HG03280 (cell line): Measurements from ENCODE around the gene LRRC9.
"Not testable (repeated sequence)": the region's sequence is repeated elsewhere in the genome, so short reads cannot be mapped to it uniquely, and the experiment has no call there.

Experiments
- ATAC-seq: cut with Tn5 transposase; IDR thresholded peaks from one replicate; pipeline ENCODE4 v1.9.1; 2021; ENCODE audit warnings: mild to moderate bottlenecking, moderate library complexity; ENCODE audit not compliant: unreplicated experiment

The LRRC9 gene

DNA sequence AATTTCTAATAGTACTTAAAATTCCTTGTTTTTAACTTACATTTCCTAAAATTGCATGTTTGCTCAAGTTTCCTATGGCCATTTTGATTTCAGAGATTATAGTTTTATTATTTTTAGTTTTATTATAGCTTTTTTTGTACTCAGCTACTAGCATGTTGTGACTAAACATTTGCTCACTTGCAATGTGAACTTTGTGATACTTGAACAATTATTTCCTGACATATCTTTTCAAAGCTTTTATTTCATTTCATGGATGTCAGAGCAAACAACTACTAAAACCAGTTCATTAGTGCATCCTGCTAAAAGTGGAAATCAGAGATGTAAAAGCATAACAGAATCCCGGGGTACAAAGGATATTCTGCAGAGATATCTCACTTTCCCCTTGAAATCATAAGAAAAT is 138.1 kb downstream of the LRRC9 start:
- ATAC-seq: no peak

DNA sequence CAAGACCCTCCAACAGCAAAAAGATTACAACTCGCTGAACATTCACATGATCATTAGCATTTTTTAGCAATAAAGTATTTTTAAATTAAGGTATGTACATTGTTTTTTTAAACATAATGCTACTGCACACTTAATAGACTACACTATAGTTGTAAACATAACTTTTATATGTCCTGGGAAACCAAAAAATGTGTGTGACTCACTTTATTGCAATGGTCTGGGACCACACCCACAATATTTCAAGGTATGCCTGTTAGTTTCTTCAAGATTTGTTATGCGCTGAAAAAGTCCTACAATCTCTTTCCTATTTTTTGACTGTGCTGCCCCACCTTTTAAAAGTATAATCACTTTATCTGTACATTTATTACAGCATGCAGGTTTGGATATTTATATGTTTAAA is 141.4 kb downstream of the LRRC9 start:
- ATAC-seq: no peak

DNA sequence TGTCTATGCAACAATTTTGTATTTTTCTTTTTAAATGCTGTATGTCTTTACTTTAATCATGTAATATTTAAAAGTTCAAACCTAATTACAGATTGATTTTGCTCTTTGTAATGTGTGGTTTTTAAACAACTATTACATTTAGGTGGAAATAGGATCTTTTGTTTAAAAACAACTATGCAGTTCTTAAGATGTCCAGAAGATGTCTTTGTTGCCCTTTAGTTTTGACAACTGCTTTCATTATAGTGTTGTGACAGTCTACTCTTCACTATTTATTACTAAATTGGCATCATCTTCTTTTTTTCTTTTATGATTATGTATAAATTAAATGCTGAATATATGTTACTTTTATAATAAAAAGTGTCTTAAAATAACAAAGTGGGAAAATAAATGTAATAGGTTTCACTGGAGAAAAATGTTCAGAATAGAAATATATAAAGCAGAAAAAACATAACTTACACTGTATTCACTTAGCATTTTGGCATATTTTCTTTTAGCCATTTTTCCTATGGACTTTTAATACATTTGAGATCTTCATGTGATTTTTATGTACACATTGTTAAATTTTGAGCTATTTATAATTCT is 144.6 kb downstream of the LRRC9 start:
- ATAC-seq: no peak

DNA sequence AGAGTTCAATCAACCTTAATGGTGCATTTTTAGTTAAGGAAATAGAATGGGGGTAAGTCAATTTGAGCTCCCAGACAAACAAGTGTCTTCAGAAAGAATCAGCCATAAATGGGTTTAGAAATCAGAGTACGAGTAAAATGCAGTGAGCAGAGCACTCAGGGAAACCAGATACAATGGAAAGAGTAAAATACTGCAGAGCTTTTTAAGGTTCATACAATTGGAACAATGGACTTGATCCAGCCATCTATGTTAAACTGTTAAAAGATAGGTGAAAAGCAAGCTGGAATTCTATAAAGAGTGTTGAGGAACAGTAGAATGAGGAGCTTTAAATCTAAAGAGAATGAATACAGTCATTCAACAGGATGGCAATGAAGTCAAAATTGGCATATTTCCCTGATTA is 147.9 kb downstream of the LRRC9 start:
- no peak for ATAC-seq

DNA sequence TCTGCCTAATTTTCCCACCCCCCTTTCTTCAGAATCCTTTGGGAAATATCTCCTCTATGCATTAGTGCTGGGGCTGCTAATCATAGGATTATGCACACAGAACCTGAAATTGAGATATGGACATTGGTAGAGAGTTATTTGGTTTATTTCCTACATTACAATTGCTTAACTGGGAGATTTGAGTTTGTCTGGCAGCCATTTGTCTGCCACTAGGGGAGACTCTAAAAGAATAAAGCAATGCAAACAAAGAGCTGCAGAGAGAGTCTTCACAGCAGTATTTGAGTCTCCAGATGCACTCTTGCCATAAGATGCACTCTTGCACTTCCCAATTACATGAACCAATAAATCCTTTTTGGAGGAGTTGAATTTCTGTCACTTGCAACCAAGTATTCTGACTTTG is 159.8 kb downstream of the LRRC9 start:
- ATAC-seq: no peak

DNA sequence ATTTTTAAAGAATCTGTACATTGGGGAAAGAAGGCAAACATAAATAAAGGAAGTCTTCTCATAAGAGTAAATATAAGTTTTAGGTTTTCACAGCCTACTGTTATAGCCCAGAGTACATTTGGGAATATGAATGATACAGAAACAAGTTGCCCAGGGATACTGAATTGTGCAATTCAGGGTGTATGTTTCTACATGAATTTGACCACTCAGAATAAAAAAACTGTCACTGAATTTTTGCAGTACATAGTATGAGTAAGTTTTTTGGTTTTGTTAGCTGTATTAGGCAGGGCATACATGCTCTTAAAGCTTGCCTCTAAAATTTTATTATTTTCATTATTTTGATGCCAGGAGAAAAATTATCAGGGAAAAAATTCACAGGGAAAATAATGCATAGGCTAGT is 165.1 kb downstream of the LRRC9 start:
- ATAC-seq: no peak

DNA sequence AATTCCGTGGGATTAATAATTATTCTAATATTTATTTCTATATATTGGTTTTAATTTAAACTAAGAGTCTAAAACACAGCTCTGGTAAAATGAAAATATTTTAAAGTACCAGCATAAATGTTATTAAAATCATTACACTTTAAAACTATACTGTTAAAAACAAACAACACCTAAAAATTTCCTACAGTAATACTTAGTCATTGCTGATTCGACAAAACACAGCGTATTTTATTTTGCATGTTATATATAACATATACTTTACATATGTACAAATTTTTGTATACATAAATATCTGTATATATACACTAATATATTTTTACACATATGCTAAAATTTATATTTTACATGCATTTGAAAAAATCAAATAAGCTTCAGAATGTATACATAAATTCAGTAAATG is 165.7 kb downstream of the LRRC9 start:
- ATAC-seq: no peak

DNA sequence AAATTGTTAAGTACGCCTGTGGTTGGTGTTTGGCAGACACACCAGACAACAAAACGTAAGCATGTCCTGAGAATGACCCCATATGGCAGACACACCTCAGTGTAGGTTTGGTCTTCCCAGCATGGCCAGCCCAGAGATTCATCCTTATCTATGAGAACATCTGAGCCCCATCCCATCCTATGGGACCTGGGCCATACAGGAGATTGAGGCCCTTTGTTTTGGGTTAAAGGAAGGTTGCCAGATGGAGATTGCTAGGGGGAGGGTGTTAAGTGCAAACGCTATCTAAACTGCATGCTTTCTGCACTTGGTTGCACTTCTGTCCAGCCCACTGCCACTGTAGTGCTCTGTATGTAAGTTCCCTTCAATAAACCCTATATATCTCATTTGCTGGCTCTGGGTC is 167.7 kb downstream of the LRRC9 start:
- ATAC-seq: no peak

DNA sequence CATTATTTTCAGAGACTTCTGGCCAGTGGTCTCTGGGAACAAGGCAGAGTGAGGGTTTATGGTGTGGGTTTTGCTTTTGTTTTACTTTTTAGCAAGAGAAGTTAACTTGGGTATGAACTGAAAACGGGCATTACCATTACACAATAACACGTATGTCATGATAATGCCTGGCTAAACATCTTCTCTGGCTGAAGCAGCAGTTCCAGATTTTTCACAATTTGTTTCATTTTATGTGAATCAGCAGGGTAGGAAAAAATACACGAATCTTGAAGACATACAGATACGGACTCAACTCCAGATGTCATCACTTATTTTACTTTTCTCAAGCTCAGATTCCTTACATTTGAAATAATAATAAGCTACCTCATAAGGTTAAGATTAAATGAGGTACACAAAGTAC is 169.3 kb downstream of the LRRC9 start:
- ATAC-seq: no peak

DNA sequence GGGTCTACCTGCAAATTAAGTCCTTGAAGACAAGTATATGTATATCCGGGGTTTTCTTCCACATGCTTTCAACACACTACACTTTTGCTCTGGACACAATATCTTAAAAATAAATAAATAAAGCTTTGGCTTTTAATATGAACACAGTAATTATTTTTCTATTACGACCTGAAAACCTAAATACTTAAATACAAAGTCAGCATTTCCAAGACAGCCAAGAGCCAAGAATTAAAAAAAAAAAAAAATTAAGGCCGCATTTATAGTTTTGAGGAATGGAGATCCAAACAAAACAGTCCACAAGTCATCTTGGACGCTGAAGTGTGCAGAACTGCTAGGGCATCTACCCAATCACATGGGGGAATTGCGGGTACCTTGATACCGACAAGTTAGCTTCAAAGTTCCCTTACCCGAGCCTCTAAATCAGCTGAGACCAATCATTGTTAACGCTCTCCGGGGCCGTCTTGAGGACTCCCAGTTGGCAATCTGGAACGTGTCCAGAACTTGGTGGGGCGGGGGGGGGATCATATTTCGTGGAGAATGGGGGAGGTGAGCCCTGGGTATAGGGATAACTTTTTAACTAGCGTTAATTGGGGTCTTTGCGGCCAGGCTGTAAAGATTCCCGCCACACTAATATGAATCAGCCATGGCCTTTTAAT is 171.0 kb downstream of the LRRC9 start:
- no peak for ATAC-seq

DNA sequence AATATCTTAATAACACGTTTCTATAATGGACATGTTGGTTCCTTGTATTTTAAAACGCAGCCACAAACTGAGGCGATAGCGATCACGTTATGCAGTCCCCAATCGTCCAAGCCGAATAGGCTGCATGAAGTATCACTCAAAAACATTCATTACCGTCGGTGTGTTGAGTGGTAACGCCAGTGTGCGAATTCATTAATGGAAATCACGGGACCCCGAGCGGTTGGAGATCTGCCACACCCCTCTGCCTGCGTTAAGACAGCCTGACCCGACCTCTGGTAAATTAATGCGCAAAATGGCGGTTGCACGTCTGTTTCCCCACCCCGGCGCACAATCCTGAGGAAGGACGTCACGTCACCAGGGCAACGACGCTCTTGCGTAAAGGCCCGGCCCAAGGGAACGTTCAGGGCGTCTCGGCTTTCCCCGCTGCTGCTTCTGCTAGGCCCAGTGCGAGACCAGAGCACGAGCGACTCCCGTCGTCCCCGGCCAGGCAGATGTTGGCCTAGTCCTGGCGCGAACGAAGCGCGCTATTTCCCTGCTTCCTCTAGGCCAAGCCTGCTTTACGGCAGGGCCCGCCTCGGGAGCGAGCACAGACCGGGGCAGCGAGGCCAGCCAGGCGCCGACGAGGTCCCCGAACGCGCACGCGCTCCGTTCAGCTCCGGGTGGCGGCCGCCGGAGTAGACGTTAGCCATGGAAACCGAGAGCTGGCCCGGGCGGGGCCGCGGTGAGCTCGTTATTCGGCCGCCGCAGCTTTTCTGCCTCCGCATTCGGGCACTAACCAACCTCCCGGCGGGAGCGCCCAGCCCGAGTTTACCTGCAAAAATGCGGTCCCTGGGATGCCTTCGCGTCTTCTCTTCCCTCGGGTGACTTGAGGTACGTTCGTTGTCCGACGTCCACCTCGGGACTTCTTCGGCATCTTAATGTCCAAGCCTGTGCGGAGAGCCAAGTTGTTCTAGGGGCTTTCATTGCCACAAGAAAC is 171.9 kb downstream of the LRRC9 start, which contains the start of gene PCNX4:
Gene PCNX4 (plus strand): TSS at position 374 of the 976 bp plus-strand sequence. CDS start 15,716 bp downstream, outside the sequence.
- ATAC-seq: peak; percentile 94

DNA sequence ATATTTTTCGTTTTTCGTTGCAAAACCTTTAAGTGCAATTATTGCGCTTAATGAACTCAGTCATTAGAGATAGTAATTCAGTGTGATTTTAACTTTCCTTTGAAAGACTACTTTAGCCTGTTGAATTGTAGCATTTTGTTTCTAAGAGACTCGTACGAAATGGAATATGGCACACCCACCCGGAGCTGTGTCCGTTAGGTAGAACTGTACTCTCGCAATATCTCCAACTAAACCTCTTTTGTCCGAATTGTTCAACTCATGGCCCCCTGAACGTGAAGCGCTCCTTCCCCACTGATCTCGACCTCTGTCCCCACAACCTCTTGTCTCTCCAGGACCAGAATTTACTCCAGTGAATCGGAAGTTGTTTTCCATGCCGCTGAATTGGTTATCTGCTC is 172.6 kb downstream of the LRRC9 start:
- ATAC-seq: no peak

DNA sequence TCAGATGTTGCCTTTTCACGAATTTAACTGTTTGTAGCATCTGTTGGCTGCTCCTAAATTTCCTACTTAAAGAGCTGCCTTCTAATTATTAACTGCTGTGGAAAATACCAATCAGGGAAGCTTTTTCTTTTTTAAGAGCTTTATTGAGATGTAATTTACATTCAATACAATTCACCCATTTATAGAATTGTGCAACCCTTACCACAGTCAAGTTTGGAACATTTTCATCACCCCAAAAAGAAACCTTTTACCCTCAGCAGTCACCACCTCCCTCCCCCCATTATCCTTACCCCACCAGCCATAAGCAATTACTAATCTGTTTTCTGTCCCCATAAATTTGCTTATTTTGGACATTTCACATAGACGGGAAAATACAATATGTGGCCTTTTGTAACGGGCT is 173.1 kb downstream of the LRRC9 start:
- no peak for ATAC-seq

DNA sequence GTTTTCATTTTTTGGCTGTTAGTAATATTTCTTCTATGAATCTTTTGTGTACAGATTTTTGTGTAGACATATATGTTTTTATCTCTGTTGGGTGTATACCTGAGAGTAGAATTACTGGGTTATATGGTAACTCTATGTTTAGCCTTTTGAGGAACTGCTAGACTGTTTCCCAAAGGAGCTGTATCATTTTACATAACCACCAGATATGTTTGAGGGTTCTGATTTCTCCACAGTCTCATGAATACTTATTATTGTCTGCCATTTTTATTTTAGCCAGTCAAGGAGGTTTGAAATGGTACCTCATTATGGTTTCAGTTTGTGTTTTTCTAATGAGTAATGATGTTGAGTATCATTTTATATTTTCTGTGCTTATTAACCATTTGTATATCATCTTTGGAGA is 173.7 kb downstream of the LRRC9 start:
- ATAC-seq: no peak

DNA sequence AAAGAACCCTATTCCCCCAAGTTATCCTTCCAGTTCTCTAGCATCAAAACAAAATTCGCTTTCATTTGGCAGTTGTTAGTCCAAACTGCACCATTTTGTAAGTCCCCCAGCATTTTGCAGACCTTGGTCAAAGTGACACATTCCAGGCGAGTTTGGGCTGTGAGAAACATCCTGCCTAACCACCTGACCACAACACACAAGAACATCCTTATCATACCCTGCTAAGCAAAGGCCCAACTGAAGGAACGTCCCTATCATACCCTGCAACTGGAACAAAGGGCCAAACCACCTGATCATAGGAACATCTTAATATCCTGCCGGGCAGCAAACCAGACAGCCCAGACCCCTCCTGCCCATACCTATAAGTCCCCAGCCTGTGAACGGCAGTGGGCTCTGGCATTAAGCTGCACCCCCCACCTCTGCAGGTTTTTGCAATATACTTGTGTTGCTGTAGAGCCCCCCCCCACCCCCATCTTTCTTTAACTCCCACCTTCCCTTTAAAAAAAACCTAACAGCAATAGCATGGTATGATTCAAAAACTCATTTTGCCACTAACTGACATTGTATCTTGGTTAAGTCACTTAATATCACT is 174.5 kb downstream of the LRRC9 start:
- ATAC-seq: no peak

DNA sequence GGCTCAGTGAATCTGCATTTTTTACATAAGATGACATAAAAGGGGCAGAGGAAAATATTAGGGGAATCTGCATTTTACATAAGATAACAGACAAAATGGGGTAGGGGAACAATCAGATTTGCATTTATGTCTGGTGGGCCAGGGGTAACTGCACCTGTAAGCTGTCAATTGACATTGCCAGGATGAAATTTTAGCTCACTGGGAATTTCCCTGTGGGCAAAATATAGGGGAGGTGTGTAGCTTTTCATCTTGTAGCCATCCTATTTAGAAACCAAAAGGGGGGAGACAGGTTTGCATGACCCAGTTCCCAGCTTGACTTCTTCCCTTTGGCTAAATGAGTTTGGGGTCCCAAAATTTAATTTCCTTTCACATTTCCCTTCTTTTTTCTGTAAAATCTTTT is 175.3 kb downstream of the LRRC9 start:
- ATAC-seq: no peak

DNA sequence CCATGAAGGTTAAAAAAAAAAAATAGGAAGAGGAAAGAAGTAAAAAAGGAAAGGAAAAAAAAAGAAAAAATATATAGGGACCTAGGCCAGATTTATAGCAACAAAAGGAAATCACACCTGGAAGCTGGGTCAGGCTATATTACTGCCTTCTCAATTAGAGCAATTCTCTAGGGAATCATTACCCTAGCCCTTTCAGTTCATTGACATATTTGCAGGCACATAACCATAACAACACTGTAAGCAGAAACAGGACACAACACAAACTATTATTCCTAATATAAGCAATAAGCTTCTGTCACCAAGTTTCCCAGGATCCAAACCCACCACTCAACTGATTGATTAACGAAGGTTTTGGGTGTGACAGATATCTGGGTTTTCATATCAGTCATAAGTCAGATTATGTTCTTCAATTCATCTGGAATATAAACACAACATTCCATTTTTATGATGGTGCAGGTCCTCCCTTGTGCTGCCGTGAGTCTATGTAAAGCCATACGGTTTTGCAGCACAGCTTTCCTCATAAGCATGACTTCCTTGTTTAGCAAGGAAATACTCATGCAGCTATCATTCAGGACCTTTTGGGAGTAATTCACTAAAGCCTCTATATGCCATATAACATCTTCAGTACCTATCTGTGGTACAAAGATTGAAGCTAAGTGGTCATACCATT is 176.0 kb downstream of the LRRC9 start:
- no peak for ATAC-seq

DNA sequence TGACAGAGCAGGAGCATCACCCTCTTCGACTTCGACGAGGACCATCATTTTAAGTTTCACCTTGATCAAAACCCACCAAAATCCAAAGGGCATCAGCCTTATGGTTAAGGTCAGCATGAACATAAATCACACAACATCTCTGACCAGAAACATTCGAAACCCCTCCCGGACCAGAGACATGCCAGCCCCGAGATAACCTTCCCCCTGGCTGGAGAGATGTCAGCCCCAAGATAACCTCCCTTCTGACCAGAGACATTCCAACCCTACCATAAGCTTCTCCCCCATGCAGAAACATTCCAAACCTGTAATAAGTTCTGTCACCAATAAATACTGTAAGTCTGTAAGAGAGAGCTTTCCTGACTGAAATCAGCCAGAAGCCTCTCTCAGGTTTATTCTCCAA is 178.0 kb downstream of the LRRC9 start:
- no peak for ATAC-seq

DNA sequence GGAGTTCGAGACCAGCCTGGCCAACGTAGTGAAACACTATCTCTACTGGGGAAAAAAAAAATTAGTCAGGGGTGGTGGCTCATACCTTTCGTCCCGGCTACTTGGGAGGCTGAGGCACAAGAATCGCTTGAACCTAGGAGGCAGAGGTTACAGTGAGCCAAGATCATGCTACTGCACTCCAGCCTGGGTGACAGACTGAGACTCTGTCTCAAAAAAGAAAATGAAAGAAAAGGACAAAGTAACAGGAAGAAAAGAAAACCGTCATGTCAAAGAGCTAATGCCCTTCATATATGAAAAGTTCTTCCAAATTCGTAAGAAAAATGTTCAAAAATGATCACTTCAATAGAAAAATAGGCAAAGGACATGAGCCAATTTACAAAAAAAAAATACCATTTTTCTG is 179.9 kb downstream of the LRRC9 start:
- ATAC-seq: not testable (repeated sequence)

DNA sequence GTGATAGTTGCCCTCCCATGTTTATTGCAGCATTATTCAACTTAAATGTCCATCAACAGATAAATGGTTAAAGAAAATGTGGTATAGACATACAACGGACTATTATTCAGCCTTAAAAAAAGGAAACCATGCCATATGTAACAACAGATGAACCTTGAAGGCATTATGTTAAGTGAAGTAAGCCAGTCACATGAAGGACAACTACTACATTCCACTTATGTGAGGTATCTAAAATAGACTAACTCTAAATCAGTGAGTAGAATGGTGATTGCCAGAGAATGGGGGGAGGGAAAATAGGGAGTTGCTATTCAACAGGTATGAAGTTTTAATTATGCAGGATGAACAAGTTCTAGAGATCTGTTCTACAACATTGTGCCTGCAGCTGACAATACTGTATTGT is 181.8 kb downstream of the LRRC9 start:
- no peak for ATAC-seq

DNA sequence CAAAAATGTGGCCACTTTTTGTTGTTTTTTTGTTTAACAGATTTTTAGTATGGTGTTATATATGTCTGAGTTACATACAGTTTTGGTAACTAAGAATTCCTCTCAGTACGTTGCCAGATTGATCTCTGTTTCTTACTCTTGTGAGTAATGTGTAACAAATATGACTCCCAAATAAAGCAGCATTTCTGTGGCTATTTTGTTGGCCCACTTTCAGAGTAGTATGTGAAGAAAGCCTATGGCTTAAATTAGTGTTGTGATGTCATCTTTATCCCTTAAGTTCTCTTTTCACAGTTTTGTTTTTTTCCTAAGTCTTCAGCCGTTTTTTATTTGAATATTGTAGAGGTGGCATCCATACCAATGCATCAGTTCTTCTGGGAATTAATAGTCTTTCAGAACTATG is 182.4 kb downstream of the LRRC9 start:
- ATAC-seq: no peak
